GM21717 (cell line): Measurements from ENCODE around the gene TLL2.
A peak's percentile ranks its signal among the peaks of the same experiment; 100 is the strongest.

Experiments
- ATAC-seq: cut with Tn5 transposase; IDR thresholded peaks from one replicate; pipeline ENCODE4 v1.9.1; 2021; ENCODE audit warnings: mild to moderate bottlenecking, moderate library complexity; ENCODE audit not compliant: unreplicated experiment

TLL2 gene

GRCh38 chr10:96367470-96367869 is 146.3 kb downstream of the TLL2 start:
- ATAC-seq, result no peak

GRCh38 chr10:96366508-96366907 is 147.2 kb downstream of the TLL2 start:
- no peak for ATAC-seq

- no peak for ATAC-seq
Measured at GRCh38 chr10:96365571-96365970, 148.2 kb downstream of the TLL2 start.

DNA sequence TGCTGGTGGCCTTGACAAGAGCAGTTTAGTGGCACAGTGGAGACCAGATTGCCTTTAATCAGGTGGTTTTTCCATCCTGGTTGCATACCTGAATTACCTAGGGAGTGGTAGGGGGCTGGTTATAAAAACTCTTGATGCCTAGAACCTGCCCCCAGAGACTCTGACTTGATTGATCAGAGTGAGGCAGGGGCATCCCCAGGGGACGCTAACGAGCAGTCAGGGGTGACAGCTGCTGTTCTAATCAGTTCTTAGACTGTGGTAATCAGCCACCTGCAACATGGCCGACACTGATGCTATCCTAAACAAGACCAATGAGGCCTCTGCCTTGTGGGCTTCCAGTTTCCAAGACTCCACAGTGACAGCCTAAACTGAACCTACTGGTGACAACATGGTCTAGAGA is 153.0 kb downstream of the TLL2 start:
- ATAC-seq, result no peak

DNA sequence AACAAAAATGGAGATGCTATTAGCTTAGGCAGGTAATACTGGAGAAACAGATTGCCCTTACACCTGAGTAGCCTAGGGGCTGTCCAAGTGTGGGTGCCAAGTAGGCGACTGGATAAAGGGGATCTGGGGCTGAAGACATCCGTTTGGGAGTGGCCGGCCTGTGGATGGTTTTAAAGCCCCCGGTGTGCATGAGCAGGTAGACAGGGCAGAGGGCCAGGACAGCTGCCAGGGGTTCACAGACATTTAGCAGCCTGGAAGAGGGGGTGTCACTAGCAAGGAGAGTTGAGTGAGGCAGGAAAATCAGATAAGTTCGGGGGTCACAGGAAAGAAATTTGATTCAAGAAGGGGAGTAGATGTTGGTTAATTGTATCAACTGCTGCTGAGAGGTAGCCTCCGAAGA is 153.4 kb downstream of the TLL2 start:
- ATAC-seq, result no peak

GRCh38 chr10:96359616-96360015 is 154.1 kb downstream of the TLL2 start:
- no peak for ATAC-seq

DNA sequence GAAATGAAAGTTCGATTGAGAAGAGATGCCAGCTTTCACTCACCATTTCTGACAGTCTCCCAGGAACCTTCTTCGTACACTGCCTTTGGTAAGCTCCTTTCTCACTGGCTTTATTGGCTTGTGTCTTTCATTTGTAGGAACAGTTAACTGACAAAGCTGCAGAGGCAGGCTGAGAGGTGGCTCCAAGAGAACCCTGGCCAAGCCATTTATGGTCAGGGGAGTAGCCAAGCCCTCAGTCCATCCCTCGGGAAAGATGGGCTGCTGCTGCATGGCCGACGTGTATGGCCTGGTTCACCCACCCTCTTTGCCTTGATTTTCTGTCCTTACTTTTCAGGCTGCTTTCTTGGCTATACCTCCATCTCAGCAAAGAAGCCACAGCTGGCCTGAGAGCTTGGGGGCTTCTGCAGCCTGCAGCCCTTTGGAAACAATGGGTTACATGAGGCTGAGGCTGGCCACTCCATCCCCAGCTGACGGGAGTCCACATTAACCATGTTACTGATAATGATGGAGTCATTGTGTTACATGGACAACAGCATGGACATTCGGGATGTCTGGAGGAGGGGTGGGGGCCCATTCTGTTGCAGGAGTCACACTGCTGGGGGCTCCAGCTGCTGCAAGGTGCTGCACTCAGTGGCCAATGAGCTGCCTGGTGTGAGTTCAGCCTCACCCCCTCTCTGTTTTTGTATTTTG is 154.7 kb downstream of the TLL2 start, which contains the start of gene OPALIN:
Gene OPALIN (minus strand): TSS at position 152 of the 690 bp plus-strand sequence. CDS start 106 bp downstream, at position 46.
- no peak for ATAC-seq

- ATAC-seq, result no peak
Measured at GRCh38 chr10:96357038-96357620, 156.6 kb downstream of the TLL2 start.

DNA sequence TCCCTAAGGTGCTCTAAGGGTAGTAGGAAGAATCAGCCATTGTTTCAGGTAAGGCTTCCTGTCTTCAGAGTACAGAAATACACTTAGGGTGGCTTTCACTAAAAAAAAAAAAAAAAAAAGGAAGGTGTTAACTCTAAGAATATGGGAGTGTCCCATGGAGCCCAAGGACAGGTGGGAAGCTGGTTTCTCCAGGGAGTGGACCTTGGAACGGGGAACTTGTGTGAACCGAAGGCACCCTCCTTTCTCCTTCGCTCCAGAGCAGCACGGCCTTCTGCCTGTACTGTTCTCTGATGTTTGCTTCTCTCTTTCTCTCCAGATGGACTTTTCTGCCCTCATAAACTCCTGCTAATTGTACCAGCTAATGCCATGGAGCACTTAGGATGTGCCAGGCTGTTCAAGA is 161.1 kb downstream of the TLL2 start:
- no peak for ATAC-seq

DNA sequence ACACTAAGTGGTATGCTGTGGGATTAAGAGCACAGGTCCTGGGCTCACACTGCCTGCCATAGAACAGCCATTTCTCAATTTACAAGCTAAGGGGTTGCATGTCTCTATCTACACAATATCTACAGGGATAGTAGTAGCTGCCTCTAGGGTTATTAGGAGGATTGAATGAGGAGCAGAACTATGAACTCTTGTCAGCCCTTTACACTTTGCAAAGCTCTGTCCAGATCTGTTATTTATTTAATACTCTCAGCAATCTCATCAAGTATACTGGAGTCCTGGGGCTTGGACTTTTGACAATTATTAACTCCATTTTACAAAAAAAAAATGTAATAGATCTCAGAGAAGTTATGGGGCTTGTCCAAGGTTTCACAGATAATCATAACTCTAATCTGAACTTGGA is 161.7 kb downstream of the TLL2 start:
- no peak for ATAC-seq

DNA sequence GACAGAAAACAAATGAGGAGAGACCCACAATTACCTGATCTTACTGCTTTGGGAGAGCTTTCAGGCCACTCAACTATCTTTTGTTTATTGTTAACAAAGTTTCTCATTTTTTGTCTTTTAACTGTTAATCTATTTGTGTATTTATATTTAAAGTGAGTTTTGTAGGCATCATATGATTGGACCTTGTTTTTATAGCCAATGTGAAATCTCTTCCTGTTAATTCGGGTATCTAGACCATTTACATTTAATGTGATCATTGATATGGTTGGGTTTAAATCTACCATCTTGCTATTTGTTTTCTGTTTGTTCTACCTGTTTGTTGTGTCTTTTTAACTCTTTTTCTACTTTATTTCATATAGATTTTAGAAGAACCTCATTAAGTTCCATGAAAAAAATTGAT is 167.4 kb downstream of the TLL2 start:
- ATAC-seq, result no peak

- ATAC-seq, result no peak
Measured at GRCh38 chr10:96345222-96345621, 168.5 kb downstream of the TLL2 start.

GRCh38 chr10:96344178-96344577 is 169.5 kb downstream of the TLL2 start:
- no peak for ATAC-seq

GRCh38 chr10:96342402-96342801 is 171.3 kb downstream of the TLL2 start:
- no peak for ATAC-seq

GRCh38 chr10:96341219-96342182 is 172.2 kb downstream of the TLL2 start:
- ATAC-seq, result no peak

DNA sequence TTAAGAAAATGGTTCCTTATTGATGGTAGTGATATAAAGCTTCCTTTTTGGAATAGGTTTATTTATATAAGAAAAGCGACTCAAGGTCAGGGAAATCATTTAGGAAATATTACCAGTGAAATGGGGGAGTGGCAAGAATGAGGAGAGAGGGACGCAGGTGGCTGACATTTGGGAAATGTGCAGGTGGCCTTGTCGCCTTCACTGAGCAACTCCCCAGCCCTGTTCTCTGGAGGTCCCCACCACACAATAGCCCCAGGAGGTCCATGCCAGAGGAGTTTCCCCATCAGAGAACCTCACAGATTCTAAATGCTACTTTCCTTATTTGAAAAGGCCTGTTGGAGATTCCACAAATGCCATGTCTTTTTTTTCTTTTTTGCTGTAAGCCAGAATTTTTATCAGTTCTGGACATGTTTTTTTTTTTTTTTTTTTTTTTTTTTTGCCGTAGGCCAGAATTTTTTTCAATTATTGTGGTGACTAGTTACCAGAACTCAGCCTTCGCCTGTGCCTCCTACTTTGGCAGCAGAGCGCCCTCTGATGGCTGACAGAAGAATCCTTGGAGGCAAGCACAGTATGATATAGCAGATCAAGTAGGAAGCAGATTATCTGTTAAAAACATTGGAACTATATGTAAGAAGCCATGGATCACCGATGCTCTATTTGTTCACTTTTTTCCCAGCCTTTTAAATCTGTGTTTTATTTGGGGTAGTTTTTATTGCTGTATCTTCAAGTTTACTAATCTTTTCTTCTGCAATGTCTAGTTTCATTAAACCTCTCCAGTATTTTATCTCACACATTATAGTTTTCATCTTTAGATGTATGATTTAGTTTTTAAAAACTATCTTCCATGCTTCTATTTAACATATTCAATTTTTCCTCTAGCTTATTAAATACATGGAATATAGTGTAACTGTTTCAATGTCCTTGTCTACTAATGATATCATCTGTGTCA is 173.5 kb downstream of the TLL2 start:
- peak; percentile 51 for ATAC-seq

GRCh38 chr10:96339383-96339782 is 174.3 kb downstream of the TLL2 start:
- ATAC-seq, result no peak

- no peak for ATAC-seq
Measured at GRCh38 chr10:96338279-96338925, 175.3 kb downstream of the TLL2 start.

GRCh38 chr10:96337106-96337505 is 176.6 kb downstream of the TLL2 start:
- ATAC-seq, result no peak
